Retinal pigment epithelial cell (primary cell): ENCODE data around the gene TRIM27.
"Not testable (repeated sequence)": the region's sequence is repeated elsewhere in the genome, so short reads cannot be mapped to it uniquely, and the experiment has no call there.

Experiments
- DNase-seq: peaks from one replicate; pipeline ENCODE4 v3.0.0-alpha.2; 2010; ENCODE audit warnings: low read depth
- H3K4me3 ChIP-seq: 2 replicates; pipeline ENCODE4 v1.5.1; 2011; ENCODE audit warnings: mild to moderate bottlenecking, low read length, control low read depth, moderate library complexity
- TF ChIP-seq, protein P1 (sequence below): conservative IDR thresholded peaks from 2 replicates; pipeline ENCODE4 v1.5.1; 2011; ENCODE audit warnings: low read depth, low read length, control low read depth, inconsistent platforms

Gene TRIM27

DNA sequence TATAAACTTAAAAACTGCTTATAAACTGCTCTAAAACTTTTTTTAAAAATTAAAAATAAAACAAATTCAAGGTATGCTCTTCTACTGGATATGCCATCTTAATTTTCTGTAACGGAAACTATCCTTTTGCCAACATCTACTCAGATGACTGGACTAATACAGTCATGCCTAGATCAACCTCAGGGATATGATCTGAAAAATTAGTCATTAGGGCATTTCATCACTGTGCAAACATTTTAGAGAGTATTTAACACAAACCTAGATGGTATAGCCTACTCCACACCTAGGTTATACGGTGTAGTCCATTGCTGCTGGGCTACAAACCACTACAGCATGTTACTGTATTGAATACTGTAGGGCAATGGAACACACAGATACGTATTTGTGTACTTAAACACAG is 64.8 kb downstream of the TRIM27 start:
- DNase-seq, result no peak
- TF ChIP-seq, protein P1, sequence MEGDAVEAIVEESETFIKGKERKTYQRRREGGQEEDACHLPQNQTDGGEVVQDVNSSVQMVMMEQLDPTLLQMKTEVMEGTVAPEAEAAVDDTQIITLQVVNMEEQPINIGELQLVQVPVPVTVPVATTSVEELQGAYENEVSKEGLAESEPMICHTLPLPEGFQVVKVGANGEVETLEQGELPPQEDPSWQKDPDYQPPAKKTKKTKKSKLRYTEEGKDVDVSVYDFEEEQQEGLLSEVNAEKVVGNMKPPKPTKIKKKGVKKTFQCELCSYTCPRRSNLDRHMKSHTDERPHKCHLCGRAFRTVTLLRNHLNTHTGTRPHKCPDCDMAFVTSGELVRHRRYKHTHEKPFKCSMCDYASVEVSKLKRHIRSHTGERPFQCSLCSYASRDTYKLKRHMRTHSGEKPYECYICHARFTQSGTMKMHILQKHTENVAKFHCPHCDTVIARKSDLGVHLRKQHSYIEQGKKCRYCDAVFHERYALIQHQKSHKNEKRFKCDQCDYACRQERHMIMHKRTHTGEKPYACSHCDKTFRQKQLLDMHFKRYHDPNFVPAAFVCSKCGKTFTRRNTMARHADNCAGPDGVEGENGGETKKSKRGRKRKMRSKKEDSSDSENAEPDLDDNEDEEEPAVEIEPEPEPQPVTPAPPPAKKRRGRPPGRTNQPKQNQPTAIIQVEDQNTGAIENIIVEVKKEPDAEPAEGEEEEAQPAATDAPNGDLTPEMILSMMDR, result no peak
- H3K4me3 ChIP-seq, result no peak overlapping the region

DNA sequence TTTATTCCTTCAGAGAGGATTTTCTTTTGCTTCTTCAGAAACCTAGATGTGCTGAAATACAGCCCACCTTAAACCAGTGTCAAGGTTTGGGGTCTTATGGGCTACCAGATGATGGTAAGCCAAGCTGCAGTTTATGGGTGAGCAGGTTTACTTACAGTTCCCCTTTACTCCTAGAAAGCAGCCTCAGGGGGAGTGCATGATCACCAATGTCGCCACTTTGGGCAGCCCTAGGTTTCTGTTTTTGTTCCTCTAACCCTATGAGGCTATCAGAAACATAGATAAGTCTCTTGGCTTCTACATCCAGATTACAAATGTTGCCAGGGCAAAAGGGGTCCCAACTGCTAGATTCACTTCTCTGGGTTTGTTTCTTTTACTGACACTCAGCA is 67.2 kb downstream of the TRIM27 start:
- no peak for DNase-seq
- TF ChIP-seq, protein P1, result no peak
- H3K4me3 ChIP-seq, result no peak overlapping the region

DNA sequence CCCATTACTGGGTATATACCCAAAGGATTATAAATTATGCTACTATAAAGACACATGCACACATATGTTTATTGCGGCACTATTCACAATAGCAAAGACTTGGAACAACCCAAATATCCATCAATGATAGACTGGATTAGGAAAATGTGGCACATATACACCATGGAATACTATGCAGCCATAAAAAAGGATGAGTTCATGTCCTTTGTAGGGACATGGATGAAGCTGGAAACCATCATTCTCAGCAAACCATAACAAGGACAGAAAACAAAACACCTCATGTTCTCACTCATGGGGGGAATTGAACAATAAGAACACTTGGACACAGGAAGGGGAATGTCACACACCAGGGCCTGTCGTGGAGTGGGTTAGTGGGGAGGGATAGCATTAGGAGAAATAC is 69.4 kb downstream of the TRIM27 start:
- DNase-seq, H3K4me3 ChIP-seq: not testable (repeated sequence)
